ENCODE measurements around the gene DOCK1.

GRCh38 chr10:127300868-127301321 is 395.7 kb downstream of the DOCK1 start:
- TF ChIP-seq CTCF (IDR thresholded peaks at IDR 0.05 in 4 of 5, conservative IDR thresholded peaks at IDR 0.05 in 1 of 5) (no peak), POLR2A (IDR thresholded peaks at IDR 0.05) (no peak)

Measured in gastrocnemius medialis (tissue), 4 donors.